CD4-positive, alpha-beta T cell treated with Interleukin-2 at 100 ng/mL for 4 hours (primary cell): Measurements from ENCODE around the gene IL3RA.
"Not testable (repeated sequence)": the region's sequence is repeated elsewhere in the genome, so short reads cannot be mapped to it uniquely, and the experiment has no call there.

Experiments
- DNase-seq: peaks from one replicate; pipeline ENCODE4 v3.0.0-alpha.2; 2020; ENCODE audit warnings: low spot score

IL3RA gene

GRCh38 chrX:1400049-1400448 is 63.5 kb downstream of the IL3RA start:
- DNase-seq, result no peak

GRCh38 chrX:1400742-1401471 is 64.3 kb downstream of the IL3RA start:
- DNase-seq, result no peak

- DNase-seq, result no peak
Observed at GRCh38 chrX:1401611-1402430, 65.2 kb downstream of the IL3RA start.

- no peak for DNase-seq
Observed at GRCh38 chrX:1403228-1403627, 66.6 kb downstream of the IL3RA start.

GRCh38 chrX:1403867-1404266 is 67.3 kb downstream of the IL3RA start:
- DNase-seq, result not testable (repeated sequence)

- DNase-seq, result not testable (repeated sequence)
Observed at GRCh38 chrX:1405769-1406168, 69.2 kb downstream of the IL3RA start.

GRCh38 chrX:1407035-1407434 is 70.5 kb downstream of the IL3RA start:
- DNase-seq, result no peak

- DNase-seq, result no peak
Observed at GRCh38 chrX:1411326-1411725, 74.7 kb downstream of the IL3RA start.

- no peak for DNase-seq
Observed at GRCh38 chrX:1412551-1413161, 76.1 kb downstream of the IL3RA start.

- DNase-seq, result no peak
Observed at GRCh38 chrX:1416327-1416784, 79.8 kb downstream of the IL3RA start.

GRCh38 chrX:1416965-1417760 is 80.6 kb downstream of the IL3RA start:
- DNase-seq, result no peak

GRCh38 chrX:1417921-1418771 is 81.6 kb downstream of the IL3RA start:
- DNase-seq, result no peak

- DNase-seq, result no peak
Observed at GRCh38 chrX:1418901-1419544, 82.4 kb downstream of the IL3RA start.

GRCh38 chrX:1419545-1420355 is 83.2 kb downstream of the IL3RA start:
- no peak for DNase-seq

GRCh38 chrX:1420371-1420770 is 83.8 kb downstream of the IL3RA start:
- DNase-seq, result no peak

- DNase-seq, result no peak
Observed at GRCh38 chrX:1421433-1422134, 85.0 kb downstream of the IL3RA start.

- no peak for DNase-seq
Observed at GRCh38 chrX:1422135-1422465, 85.5 kb downstream of the IL3RA start.

GRCh38 chrX:1423215-1423614 is 86.6 kb downstream of the IL3RA start:
- DNase-seq, result no peak

- DNase-seq, result no peak
Observed at GRCh38 chrX:1424147-1424851, 87.7 kb downstream of the IL3RA start.
